Loucy (cell line): ENCODE measurements around the gene AUNIP.

ENCODE experiments used
- CTCF ChIP-seq: fragments of 200-600 bp; sonication (generic); conservative IDR thresholded peaks from 2 replicates; pipeline ENCODE4 v1.5.1; 2014; ENCODE audit warnings: mild to moderate bottlenecking, antibody characterized with exemption, low read length
- EZH2phosphoT487 ChIP-seq: fragments of 200-600 bp; IDR thresholded peaks from 2 replicates; pipeline ENCODE4 v1.6.1; 2018; ENCODE audit warnings: antibody characterized with exemption, mild to moderate bottlenecking, moderate library complexity, borderline replicate concordance

DNA sequence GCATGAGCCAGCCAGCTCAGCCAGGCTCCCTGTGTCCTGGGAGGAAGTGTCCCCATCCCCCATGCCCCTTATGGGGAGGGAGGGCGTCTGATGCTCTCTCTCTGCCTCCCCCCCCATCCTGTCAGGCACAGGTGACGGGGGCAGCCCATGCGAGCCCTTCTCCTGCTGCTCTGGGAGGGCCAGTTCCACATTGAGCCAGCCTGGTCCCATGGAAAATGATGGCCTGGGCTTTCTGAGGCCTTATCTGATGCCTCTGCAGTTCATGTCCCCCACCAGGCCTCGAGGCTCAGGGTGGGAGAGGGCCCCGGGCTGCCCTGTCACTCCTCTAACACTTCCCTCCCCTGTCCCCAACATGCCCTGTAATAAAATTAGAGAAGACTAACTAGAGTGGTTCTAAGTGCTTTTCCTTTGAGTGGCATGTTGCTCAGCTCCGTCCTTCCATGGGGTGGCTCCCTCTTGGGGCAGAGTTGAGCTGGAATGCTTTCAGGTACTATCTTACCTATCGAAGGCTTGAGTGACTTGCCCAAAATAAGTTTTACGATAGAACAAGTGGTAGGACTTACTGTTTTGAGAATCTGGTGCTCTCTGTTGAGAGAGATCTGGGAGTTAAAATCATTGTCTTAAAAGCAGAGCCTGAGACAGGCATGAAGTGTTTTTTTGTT, 41.3 kb downstream of the AUNIP start:
- TF ChIP-seq CTCF (peak; percentile 23; the same call in 1 of the 2 replicates), EZH2phosphoT487 (no peak)
